HG03139 (cell line): ENCODE measurements around the gene XXYLT1.
A peak's percentile ranks its signal among the peaks of the same experiment; 100 is the strongest.

Source experiments
- ATAC-seq: cut with Tn5 transposase; IDR thresholded peaks from one replicate; pipeline ENCODE4 v1.9.1; 2021; ENCODE audit not compliant: unreplicated experiment

Gene XXYLT1

DNA sequence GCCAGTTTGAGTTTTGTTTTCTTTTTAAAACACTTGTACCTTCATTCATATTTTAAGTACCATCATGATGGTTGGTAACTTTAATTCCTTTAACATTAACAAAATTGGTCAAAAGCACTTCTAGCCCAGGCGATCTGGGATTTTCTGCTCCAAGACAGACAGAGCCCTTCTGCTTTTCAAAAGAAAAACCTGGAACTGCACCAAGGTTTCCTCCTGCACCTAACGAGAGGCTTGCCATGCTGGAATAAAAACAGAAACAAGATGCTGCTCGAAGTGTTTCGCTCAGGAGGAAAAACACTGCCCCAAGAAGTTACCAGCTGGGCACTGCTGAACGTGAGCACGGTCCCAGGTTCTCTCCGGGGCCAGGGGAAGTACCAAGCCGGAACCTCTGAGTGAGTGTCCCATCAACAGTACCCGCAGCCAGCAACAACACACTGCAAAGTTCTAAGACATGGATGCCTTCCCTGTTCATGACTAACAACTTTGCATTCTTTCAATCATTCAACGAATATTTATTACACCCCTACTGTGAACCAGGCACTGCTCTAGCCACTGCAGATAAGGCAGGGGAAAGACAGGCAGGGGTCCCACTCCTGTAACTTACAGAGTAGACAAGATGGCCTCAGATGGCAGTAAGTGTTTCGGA, 98.8 kb downstream of the XXYLT1 start:
- ATAC-seq = no peak

DNA sequence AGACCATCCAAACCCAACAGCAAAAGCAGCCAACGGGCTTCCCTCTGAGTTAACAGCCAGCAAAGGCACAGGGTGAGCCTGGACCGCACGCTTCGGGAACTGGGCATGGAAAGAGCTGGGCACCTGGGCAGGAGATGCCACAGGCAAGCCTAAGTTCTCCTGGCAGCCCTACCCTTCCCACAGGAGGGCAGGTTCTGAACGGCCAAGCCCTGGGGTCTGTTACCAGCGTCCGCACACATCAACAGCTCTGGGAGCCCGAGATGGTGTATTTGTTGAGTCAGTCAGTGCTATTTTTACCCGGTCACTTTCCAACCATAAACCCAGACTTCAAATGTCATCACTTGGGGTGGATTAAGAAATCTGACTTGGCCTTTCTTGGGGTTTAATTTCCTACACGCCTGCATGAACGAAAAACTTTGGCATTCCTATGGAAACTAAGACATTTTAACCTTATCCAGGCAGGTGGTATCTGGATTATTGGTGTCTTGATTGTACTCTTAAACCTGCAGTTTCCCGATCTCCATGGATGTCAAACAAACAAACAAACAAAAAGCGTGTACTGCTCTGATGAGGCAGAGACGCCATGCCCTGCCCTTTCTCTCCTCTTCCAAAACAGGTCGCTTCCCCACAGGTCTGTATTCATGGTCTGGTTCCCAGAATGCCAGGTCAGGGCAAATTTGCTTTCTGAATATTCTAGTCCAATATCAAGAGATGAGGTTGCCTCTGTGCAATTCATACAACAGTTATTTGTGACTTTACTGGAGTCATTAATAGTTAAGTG, 99.7 kb downstream of the XXYLT1 start:
- ATAC-seq = no peak

DNA sequence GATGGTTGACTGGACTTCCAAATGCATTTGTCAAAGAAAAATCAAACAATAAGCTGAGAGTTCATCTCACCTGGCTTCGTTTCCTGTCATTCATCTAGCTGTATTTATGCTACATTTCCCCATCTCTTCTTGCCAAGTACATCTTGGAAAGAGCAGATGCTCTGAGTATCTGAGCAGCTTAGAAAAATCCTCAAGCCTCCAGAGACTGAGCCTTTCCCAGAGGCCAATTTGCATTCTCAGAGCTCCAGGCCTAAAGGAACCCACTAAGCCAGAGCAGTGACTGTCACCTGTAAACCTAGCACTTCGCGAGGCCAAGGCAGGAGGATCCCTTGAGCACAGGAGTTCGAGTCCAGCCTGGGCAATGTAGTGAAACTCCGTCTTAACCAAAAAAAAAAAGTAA, 100.5 kb downstream of the XXYLT1 start:
- no peak for ATAC-seq

DNA sequence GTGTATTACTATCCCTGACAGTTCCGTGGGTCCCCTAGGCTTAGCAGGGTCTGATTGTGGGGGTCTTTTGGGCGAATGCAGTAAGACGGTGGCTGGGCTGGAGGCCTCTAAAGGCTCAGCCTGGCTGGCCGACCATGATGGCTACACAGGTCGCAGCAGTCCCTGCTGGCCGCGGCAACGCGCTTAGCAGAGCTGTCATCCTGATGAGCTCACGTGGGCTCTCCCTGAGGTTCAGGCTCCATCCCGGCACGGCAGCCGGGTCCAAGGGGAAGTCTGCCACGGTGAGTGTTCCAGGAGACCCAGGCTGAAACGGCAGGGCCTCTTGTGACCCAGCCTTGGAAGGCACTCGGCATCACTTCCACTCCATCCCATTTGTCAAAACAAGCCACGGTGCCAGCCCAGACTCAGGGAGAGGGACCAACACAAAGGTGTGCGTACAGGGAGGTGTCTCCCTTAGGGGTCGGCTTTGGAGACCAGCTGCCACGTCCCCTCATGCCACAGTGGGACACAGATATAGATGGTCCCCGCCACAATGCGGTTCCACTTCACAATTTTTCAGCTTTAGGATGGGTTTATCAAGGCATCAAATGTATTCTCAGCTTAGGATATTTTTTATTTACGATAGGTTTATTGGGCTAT, 101.8 kb downstream of the XXYLT1 start:
- ATAC-seq = no peak

DNA sequence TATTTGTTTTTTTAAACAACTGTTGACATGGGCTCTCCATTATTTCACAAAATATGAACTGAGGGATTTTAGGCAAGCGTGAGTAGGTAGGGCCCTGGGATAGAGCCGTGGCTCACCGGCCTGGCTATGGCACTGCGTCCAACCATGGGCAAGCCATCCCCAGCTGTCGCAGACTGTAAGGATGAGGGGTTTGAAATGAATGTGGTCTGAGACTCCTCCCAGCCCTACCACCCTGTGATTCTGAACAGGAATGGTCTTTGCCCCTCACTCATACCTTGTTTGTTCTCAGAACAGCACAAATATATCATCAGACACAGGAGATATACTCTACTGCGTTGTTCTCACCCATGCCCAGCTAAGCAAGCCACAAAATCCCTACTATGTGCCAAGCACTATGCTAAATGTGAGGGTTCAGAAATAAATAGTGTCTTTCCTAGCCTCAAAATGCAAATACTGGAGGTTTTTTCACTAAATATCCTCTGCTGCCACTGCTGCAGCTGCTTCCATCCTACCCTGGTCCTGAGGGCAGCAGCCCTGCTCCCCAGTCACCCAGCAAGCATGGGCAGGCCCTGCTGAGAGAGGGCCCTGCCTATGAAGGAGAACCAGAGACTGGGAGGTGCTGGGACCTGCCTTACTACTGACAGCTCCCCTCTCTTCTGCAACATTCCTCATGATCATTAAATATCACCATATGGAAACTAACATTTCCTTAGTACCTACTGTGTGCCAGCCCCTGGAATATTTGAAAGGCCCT, 102.8 kb downstream of the XXYLT1 start:
- ATAC-seq = no peak

DNA sequence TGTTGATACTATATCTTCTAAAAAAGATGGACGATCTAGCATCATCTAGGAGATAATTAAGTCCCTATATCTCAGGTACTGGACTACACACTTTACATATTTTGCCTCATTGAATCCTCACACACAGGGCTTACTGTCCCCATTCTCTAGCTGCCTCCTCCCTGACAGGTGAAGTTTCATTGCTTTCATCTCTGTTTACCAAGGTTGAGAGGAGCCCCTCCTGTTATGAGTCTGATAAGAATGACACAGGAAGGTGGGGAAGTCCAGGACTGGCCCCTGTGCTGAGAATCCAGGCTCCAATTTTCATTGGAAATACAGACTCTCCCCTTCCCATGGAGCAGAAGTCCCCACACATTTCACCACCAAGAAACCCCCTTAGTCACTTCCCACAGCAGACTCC, 105.2 kb downstream of the XXYLT1 start:
- no peak for ATAC-seq

DNA sequence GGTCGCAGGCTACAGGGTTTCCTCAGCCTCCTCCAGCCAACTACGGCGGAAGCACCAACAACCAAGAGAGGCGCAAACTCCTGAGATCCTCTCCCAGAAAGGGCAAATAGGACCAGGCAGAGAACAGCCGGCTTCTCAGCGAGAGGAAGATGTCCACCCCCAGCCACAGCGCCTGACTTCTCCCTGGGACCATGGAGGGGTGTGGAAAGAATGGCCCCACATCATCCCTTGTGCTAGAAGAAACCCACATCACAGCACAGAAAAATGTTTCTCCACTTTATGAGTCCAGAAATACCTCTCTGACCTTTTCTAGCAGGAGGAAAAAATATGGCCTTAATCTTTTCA, 105.7 kb downstream of the XXYLT1 start:
- ATAC-seq = no peak

DNA sequence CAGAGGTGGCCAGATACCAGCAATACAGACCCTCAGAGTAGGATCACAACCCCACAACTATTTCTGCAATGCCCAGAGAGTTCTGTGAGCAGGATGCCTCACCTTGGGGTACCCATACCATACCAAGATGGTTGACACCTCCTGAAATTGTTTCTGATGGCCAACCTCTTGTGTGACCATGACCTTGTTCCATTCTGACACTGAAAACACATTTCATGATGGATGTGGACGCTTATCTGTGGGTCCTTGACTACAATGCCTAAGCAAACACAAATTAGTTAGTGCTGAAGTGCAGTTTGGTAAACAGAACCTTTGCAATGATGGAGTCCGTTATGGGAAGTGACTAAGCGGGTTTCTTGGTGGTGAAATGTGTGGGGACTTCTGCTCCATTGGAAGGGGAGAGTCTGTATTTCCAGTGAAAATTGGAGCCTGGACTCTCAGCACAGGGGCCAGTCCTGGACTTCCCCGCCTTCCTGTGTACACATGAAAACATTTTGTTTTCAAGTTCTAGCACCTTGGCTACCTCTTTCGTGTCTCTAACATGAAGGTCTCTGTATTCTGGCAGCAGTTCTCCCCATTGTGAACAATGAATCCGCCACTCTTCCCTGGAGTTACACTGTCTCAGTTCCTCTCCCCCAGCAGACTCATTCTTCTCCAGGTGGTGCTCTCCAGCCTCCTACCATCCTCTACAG, 106.2 kb downstream of the XXYLT1 start:
- no peak for ATAC-seq

DNA sequence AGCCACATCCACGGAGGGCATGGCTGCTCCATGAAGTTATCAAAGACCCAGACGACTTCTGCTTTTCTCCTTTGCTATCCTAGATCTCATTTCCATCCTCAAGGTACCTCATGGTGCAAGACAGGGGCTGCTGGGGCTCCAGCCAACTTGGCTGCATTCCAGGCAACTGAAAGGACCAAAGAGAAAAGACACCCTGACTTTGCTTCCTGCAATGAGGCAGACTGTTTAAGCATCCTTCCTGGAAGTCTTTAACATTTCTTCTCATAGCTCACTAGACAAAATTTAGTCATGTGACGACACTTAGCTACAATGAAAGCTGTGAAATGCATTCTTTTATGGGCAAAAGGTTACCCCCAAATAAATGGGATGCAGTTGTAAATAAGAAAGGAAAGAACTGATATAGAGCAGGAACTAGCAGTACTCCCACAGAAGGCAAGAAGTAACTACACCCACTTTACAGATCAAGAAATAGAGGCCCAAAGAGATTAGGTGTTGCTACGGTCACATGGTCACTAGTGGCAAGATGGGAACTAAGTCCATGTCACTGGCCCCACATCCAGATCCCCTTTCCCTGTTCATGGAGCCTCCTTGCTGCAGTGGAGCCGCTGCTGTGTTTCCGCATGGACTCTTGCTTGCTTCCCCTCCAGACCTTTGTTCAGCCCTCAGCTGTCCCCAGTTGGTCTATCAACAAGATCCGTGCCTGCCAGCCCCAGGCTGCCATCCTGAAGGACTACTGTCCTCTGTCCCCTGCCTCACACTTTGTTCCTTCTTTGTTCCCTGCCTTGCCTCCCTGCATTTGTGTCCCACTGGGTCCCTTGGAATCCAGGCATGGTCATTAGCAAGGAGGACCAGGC, 107.0 kb downstream of the XXYLT1 start:
- ATAC-seq = no peak

DNA sequence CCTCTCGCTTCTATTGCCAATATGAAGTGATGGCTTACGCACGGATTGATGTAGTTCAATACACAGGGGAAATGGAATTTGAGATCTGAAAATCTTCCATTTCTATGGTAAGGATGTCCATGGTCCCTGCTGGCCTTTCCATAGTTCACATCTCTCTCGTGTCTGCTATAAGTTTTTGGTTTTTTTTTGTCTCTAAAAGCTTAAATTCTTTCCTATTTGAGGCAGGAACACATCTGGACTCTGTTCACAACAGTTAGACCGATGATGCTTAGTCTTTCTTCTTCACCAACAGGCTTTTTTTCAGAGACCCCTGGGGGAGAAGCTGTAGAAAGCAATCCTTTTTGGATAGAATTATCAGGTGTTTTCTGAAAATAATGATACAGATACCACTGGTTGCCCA, 108.1 kb downstream of the XXYLT1 start:
- no peak for ATAC-seq

DNA sequence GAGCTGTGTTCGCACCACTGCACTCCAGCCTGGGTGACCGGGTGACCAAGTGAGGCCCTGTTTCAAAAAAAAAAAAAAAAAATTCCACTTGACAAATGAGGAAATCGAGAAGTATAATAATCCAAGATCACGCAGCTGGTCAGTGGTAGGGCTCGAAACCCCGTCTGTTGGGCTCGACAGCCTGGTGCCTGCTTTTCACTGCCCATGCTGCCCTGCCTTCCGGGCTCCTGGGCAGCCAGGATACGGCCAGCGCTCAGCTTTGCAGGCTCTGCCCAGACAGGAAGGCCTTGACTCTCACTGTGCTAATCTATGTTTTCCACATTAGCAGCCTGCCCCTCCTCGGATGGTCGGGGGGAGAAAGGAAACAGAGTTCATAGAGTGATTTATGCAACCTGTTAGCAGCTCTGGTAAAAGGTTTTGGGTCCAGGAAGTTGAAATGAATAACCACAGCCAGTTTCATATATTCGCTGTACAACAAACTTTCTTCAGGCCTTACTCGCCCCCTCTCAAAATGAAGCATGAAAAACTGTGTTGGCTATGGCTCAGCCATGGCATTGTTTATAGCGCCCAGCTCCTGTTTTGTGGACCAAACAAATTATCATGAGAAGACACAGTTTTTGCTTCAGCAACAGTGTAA, 108.8 kb downstream of the XXYLT1 start:
- ATAC-seq = peak; percentile 57

DNA sequence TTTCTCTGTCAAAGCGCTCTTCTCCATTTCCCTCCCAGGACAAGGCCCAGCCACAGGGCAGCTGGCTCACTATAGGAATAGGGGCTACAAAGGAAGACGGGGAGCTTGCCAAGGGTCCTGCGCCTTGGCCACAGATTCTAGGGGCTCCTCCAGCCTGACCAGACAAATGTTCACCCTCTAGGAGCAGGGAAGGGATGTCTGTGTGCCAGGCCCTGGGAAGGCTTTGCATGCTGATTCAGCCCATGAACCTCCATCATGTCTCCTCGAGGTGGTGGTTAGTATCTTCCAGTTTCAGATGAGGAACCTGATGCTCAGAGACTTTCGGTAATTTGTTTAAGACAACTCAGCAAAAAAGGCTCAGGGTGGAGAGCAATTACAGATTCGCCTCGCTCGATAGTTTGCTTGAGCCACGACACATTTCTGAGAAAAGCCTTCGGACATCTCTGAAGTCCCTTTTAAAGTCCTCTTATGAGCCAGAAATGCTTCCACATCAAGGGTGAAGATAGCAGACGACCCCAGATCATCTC, 110.0 kb downstream of the XXYLT1 start:
- ATAC-seq = no peak

DNA sequence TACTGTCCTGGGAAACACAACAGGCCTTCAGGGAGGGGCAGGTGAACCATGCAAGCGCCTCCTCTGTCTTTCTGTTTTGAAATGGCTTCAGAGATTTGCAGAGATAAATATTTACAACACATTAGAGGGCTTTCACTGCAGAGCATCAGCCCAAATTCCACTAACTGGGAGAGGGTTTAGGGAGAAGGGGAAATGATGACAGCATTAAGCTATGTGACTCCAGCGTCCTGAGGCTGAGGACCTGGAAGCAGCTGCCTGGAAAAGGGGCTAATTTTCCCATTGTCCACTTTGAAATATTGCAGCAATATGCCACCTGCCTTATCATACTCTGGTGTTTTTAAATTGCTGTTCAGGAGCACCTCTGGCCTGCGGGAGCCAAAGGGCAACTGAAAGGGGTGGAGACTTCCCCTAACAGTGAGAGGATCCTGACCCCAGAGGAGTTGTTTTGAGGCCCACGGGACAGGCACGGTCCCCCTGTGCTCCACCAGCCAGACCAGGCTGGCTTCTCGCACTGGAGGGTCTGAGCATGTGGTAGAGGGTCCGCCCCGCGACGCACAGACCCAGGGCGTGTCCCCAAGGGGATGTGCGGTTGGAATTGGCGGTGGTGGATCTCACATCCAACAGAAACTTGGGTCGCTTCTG, 110.6 kb downstream of the XXYLT1 start:
- no peak for ATAC-seq

DNA sequence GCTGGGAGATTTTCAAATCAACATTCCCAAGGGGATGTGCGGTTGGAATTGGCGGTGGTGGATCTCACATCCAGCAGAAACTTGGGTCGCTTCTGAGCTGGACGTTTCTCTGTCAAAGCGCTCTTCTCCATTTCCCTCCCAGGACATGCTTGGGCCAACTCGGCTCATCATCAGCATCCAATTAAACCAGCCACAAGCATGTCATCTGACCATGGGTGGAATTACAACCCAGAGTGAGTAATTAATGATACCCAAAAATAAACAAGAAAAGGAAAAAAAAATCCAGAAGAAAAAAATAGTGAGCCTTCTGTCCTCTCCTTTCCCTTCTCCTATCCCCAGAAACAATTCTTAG, 111.2 kb downstream of the XXYLT1 start:
- ATAC-seq = no peak

DNA sequence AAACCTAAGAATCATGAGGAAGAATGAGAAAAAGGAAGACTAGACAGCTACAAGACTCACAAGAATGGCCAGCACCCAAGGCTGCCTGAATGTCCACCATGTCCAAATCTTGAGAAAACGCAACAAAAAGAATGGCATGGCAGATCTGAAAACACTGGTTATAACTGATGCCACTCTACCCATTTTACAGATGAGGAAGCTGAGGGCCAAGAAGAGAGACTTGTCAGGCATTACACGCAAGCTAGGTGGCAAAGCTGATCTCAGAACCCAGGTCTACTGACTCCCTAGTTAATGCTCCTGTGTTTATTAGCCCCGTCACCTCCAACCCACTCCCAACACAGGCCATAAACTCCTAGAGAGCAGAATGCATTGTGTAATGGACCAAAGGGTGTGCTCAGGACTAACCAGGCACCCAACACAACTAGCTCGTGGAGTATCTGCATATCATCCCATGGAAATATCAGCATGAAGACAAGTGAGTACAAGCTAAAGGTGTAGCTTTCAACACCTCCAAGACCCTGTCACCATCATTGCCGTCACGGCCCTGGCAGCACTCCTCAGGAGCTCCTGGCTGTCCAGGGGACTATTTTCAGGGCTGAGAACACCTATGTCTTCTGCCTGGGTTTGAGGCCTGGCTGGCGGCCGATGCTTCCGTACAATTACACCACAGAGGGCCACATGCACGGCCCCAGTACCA, 111.7 kb downstream of the XXYLT1 start:
- ATAC-seq = no peak

DNA sequence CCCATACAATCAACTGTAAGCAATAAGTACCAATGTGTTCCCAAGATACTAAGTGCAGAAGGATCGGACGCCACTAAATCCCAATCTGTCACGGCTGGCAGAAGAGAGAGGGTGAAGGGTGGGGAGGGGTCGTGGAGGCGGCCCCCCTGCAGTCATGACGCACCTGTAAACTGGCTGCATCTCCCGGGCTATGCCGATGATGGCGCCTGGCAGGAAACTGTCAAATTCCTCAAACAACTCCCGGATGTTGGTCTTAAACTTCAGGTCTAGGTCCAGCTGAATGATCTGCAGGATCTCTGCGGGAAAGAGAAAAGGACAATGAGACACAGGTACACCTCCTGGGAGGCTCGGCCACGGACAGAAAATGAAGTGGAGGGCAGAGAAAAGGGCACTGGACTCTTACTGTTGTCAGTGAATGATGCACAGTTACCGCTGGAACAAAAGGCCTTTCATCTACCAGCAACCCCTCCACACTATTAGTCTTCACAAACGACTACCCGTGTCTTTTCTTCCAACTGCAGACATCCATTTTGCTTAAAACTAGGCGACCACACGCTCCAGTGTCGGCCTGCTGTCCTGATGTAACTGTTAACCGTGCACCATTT, 114.6 kb downstream of the XXYLT1 start:
- ATAC-seq = no peak

DNA sequence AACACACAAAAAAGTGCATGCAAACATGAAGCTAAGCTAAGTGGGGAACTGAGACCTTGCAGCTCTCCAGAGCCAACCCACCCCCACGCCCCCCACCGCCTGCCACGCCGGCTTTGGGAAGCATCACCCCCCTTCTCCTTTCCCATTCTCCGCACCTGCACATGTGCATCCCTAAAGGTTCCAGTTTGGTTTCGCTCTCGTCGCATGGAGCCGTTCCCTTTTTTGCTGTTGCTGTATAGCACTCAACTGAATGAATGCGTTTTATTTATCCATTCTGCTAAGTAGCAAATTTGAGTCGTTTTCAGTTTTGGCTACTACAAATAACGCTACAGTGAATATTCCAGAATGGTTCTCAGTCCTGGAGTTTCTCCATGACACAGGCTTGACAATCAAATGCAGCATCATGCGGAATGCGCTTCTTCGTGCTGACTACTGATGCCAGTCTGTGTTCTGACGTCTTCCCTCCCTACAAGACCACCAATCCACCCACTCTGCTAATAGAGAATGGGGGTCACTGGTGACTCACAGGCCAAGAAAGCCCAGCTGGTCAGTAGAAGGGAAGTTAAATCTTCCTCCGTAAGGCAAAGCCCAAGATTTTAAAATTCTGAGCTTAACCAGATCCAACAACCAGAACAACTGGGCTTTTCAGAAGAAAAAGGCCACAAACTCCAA, 115.3 kb downstream of the XXYLT1 start:
- no peak for ATAC-seq
